ENCODE data around the gene ATXN7. TPM values are rescaled to one million over a fixed set of nuclear protein-coding genes. Genes with fewer than 3 reads are reported as not detected.

ATXN7 gene
- total and polyA plus RNA-seq, 2 of the 13 experiments (the other 11 are each of a cell fraction or from before 2014, with no cell fraction given), result 13.8 to 20.0 TPM

DNA sequence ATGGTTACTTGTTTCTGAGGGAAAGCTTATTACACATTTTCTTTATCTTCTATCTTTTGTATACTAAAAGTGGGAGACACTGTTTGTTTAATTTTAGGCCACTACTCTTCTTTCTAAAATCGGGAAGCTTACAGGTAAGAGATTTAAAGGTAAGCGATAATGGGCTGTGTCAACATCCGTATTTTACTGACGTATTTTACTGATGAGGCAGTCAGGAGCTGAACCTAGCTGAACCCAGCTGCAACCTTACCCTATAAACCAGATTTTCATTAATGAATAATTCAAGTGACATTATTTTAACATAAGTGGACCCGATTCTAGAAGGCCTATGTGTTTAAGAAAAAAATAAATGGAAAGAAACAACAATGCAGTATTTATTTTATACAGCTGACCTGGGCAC lies 146.5 kb downstream of the ATXN7 start:
- no peak for DNase-seq (ENCODE audit: low spot score)
- intact Hi-C loops (cut with micrococcal nuclease; ENCODE audit: unreplicated experiment), result no loop called here
- Histone ChIP-seq H2AFZ (ENCODE audit: low read length) (no peak overlapping the region), H3K4me2 (ENCODE audit: low read depth, low read length) (no peak overlapping the region), H3K4me1 (ENCODE audit: insufficient read depth, low read length) (no peaks in the 10 kb centered on the region), H3K36me3 (replicated peaks in 1 of 2; ENCODE audit: control insufficient read depth in 1 of 2, insufficient read depth in 2 of 2, low read length in 2 of 2) (peaks cover 24 to 94% of the 10 kb centered on the region in 2 experiments), H3K9me3 (ENCODE audit: low read length) (no peaks in the 10 kb centered on the region), H3K27me3 (ENCODE audit: control insufficient read depth in 1 of 2, insufficient read depth in 2 of 2, low read length in 2 of 2) (no peaks in the 10 kb centered on the region), H3K27ac (ENCODE audit: extremely low read length, insufficient read depth, low read length) (no peak overlapping the region), H3K79me2 (ENCODE audit: insufficient read depth, low read length) (peaks cover 2% of the 10 kb centered on the region), H3K4me3 (replicated peaks in 1 of 3; ENCODE audit: insufficient read depth in 1 of 3, low read depth in 2 of 3, low read length in 3 of 3) (no peak overlapping the region), H4K20me1 (ENCODE audit: insufficient read depth, low read length) (no peaks in the 10 kb centered on the region), H3K9ac (ENCODE audit: insufficient read depth, low read depth, low read length) (no peak overlapping the region)
- BruUV-seq (replicated peaks), result no TSS peak
- ChIA-PET CTCF (ENCODE audit: low intra/inter-chr PET ratio, low total read pairs) (no interaction called here), POLR2A (no interaction called here)
- FAIRE-seq, result no peak
- in situ Hi-C loops (cut with HindIII; ENCODE audit: extremely low pct_ligation_motif_present, low pct_unique_long_range_greater_than_20kb), result no loop called here
- 94% methylated on average over 5 of the region's 5 CpGs for WGBS (ENCODE audit: low lambda C conversion rate)
- ATAC-seq, result no peak
- TF ChIP-seq ELF3 (CRISPR knock-in tag; IDR thresholded peaks at IDR 0.05), result no peak
- TF ChIP-seq, protein P1, sequence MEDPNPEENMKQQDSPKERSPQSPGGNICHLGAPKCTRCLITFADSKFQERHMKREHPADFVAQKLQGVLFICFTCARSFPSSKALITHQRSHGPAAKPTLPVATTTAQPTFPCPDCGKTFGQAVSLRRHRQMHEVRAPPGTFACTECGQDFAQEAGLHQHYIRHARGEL (CRISPR knock-in tag; IDR thresholded peaks at IDR 0.05), result no peak
- TF ChIP-seq ZNF260 (CRISPR knock-in tag; IDR thresholded peaks at IDR 0.05; ENCODE audit: borderline replicate concordance, low read depth), result no peak
- no peak for TF ChIP-seq KLF9 (CRISPR knock-in tag; IDR thresholded peaks at IDR 0.05; ENCODE audit: low read depth)
- TF ChIP-seq ASH2L (IDR thresholded peaks at IDR 0.05; ENCODE audit: insufficient read length, low read depth, low read length), result no peak
- TF ChIP-seq ZMAT3 (CRISPR knock-in tag; conservative IDR thresholded peaks at IDR 0.05), result no peak
- no peak for TF ChIP-seq ZNF761 (CRISPR knock-in tag; conservative IDR thresholded peaks at IDR 0.05)
- TF ChIP-seq MBNL3 (CRISPR knock-in tag; conservative IDR thresholded peaks at IDR 0.05), result no peak
- TF ChIP-seq, protein P2, sequence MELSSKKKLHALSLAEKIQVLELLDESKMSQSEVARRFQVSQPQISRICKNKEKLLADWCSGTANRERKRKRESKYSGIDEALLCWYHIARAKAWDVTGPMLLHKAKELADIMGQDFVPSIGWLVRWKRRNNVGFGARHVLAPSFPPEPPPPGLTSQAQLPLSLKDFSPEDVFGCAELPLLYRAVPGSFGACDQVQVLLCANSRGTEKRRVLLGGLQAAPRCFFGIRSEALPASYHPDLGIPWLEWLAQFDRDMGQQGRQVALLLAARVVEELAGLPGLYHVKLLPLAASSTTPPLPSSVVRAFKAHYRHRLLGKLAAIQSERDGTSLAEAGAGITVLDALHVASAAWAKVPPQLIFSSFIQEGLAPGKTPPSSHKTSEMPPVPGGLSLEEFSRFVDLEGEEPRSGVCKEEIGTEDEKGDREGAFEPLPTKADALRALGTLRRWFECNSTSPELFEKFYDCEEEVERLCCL (CRISPR knock-in tag; IDR thresholded peaks at IDR 0.05; ENCODE audit: borderline replicate concordance), result no peak
- TF ChIP-seq PHF20 (CRISPR knock-in tag; IDR thresholded peaks at IDR 0.05), result no peak
- TF ChIP-seq U2AF2 (IDR thresholded peaks at IDR 0.05; ENCODE audit: low read depth, low read length), result no peak
- no peak for TF ChIP-seq SP5 (CRISPR knock-in tag; IDR thresholded peaks at IDR 0.05; ENCODE audit: borderline replicate concordance, low read depth)
- no peak for TF ChIP-seq MYC (CRISPR knock-in tag; IDR thresholded peaks at IDR 0.05; ENCODE audit: borderline replicate concordance)
- no peak for TF ChIP-seq ZSCAN31 (CRISPR knock-in tag; IDR thresholded peaks at IDR 0.05; ENCODE audit: low read depth)
- TF ChIP-seq STAG1 (CRISPR knock-in tag; IDR thresholded peaks at IDR 0.05), result no peak
- TF ChIP-seq GABPA (IDR thresholded peaks at IDR 0.05; ENCODE audit: low read depth, low read length), result no peak
- TF ChIP-seq GABPA (CRISPR knock-in tag; IDR thresholded peaks at IDR 0.05; ENCODE audit: low read depth), result no peak

Data from HepG2 (cell line).